ENCODE data around the gene BCL7C.
"Not testable (repeated sequence)": the region's sequence is repeated elsewhere in the genome, so short reads cannot be mapped to it uniquely, and the experiment has no call there.

BCL7C gene

DNA sequence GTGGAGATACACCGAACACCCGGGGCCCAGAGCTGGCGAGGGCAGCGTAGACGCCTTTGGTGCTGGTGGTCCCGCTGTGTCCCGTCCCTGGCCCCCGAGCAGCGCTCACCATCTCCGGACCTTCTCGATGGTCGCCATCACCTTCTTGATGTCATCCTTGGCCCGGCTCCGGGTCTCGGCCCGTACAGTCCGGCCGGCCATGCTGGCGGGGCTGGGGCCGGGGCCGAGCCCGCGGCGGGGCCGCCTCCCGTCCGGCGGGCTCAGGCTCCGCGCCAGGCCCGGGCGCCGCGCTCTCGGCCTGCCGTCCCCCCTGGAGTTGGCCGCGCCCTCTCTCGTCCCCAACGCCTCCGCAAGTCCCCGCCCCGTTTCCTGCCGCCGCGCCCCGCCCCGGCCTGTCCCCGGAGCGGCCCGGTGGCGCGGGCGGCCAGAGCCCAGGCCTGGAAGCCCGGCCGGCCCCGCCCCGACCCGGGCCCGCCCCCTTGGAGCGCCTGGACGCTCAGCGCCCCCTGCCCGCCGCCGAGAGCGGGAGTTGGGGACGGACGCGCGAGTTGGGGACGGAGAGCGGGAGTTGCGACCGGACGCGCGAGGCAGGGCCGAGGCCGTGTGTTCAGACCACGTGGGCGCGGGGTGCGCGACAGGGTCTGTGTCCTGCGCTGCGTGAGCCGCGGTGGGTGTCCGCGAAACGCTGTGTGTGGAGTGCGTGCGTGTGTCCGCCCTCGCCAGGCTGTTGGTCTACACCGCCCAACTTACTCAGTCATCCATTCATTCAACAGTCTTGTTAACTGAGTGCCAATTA lies at the start of gene BCL7C:
TSS of gene BCL7C (minus strand) at position 334 of the 796 bp plus-strand sequence. CDS start at position 201, 133 bp downstream.
- DNase-seq (ENCODE audit: extremely low read depth in 1 of 2, low read depth in 1 of 2), result peak; percentile 48 to 64

- DNase-seq (ENCODE audit: extremely low read depth in 1 of 2, low read depth in 1 of 2), result no peak
Measured at GRCh38 chr16:30942426-30942806, 48.5 kb upstream of the BCL7C start.

DNA sequence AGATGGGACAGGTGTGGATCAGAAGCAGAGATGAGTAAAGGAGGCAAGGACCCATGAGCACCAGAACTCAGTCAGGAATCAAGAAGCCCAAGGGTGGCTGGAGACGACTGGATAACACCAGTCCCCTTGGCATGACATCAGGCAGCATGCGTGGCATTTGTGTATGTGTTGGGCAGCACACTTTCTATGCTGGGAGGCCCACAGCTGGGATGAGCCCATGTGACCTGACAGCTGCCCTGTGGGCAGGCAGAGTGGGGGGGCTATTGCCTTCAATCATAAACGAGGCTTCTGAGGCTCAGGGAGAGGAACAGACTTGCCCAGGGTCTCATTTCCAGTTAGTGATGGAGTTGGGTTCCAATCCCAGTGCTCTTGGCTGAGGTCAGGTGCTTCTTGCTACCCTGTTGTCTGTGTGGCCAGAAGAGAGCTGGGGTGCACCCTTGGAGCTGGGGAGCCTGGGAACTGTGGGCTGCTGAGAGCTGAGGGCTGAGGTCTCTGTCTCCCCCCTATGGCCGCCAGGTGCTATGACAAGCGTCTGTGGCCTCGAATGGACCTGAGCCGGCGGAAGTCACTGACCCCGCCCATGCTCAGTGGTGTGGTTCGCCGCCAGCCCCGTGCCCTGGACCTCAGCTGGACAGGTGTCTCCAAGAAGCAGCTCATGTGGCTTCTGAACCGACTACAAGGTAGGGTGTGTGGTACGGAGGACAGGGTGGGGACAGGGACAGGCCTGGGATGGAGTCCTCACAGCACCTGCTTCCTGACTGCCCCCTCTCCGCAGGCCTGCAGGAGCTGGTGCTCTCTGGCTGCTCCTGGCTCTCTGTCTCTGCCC lies 47.9 kb upstream of the BCL7C start:
- DNase-seq (ENCODE audit: extremely low read depth in 1 of 2, low read depth in 1 of 2), result peak; percentile 21 to 42

- not testable (repeated sequence) for DNase-seq (ENCODE audit: extremely low read depth in 1 of 2, low read depth in 1 of 2)
Measured at GRCh38 chr16:30939571-30939970, 45.7 kb upstream of the BCL7C start.

GRCh38 chr16:30937692-30938091 lies 43.8 kb upstream of the BCL7C start:
- no peak for DNase-seq (ENCODE audit: extremely low read depth in 1 of 2, low read depth in 1 of 2)

DNA sequence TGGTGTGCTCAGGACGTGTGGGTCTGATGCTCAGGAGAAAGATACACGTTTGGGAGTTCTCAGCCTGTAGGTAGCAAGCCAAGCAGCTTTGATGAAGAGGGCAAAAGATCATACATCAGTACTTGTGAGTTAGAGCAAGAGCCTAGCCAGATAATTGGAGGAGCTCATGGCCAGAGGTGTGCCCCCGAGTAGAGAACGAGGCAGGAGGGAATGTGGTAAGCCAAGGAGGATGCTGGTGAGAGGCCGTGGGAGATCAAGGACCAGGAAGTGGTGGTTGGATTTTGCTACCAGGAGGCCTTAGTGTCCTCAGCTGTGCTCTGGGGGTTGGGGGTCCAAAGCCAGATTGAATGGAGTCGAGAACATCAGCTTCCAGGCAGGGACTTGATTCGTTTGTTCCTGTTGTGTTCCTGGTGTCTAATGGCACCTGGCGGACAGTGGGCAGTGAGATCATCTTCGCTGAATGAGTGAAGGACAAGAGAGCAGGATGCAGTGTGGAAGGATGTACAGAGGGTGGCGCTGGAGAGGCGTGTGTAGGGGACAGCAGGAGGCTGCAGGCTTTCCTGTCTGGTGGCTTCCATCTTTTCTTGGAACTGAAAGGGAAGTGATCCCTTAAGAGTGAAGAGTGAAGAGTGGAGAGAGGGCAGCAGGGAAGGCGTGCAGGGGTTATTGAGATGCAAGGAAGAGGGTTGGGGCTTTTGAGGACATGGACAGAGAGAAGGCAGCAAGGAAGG lies 41.1 kb upstream of the BCL7C start:
- no peak for DNase-seq (ENCODE audit: extremely low read depth in 1 of 2, low read depth in 1 of 2)

- no peak for DNase-seq (ENCODE audit: extremely low read depth in 1 of 2, low read depth in 1 of 2)
Measured at GRCh38 chr16:30931068-30931650, 37.3 kb upstream of the BCL7C start.

- no peak for DNase-seq (ENCODE audit: extremely low read depth in 1 of 2, low read depth in 1 of 2)
Measured at GRCh38 chr16:30930160-30930571, 36.3 kb upstream of the BCL7C start.

DNA sequence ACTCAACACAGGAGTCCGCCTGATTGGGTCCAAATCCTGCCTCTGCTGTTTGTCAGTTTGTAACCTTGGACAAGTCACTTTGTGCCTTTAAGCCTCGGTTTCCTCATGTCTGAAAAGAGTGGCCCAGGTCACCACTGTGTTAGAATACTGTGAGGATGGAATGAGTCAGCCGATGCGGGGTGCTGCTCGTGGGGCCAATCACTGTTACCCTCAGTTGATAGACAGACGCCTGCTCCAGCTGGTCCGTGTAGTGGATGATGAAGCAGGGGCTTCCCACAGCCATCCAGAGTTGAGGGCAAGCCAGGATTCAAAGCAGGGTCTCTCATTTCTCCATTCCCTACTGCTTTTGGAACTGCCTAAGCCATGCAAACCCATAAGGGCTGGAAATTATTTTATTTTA lies 35.3 kb upstream of the BCL7C start:
- DNase-seq (ENCODE audit: extremely low read depth in 1 of 2, low read depth in 1 of 2), result no peak

- no peak for DNase-seq (ENCODE audit: extremely low read depth in 1 of 2, low read depth in 1 of 2)
Measured at GRCh38 chr16:30928390-30928789, 34.5 kb upstream of the BCL7C start.

DNA sequence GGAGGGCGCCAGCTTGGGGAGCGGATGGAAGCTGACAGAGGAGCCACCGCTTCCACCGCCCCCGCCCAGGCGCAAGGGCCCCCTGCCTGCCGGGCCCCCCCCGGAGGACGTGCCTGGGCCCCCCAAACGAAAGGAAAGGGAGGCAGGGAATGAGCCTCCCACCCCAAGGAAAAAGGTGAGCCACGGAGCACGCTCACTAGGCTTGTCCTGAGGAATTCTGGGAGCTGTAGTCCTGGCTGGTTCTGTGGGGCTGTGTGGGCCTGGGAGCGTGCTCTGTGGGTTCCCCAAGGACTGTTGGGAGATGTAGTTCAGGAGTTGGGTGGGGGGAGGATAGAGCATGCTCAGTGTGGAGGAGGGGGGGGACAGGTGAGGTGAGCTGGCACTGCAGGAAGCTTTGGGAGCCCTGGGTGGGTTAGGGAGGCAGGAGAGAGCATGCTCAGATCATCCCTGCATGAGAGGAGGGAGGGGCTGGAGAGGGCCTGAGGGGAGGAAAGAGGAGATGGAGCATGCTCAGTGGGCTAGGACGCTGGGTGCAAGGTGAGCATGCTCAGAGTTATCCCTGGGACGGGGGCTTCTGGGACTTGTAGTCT lies 34.0 kb upstream of the BCL7C start:
- DNase-seq (ENCODE audit: extremely low read depth in 1 of 2, low read depth in 1 of 2), result no peak

- DNase-seq (ENCODE audit: extremely low read depth in 1 of 2, low read depth in 1 of 2), result no peak
Measured at GRCh38 chr16:30926937-30927788, 33.3 kb upstream of the BCL7C start.

DNA sequence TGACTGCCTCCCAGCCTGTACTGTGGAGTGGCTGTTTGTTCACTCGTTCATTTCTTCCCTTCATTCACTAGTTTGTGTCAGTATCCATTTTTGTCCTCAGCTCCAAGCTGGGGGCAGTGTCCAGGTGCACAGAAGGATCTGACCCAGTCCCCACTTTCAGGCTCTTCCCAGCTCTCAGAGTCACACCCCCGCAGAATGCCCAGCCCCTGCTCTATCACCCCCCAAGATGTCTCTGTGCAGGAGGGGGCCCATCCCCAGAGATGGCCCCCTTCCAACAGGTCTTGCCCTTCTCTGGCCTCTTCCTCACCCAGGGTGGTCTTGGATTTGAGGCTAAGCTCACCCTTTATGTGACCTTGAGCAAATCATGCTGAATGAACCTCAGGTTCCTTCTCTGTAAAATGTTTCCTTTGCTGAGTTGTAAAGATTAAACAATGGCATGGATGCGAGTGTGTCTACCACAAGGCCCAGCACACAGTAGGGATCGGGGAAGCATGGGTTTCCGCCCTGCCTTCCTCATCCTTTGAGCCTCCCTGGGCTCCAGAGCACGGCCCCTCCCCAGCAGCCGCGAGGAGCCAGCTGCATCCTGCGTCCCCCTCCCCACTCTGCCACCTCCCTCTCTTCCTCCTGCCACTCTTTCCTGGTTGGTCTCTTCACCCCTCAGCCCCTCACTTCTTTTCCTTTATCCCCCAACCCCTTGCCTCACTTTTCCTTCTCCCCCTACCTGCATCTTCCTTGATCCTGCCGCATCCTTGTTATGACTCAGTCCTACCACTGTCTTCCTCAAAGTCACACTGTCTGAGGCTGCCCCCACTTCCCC lies 32.3 kb upstream of the BCL7C start:
- DNase-seq (ENCODE audit: extremely low read depth in 1 of 2, low read depth in 1 of 2), result no peak

DNA sequence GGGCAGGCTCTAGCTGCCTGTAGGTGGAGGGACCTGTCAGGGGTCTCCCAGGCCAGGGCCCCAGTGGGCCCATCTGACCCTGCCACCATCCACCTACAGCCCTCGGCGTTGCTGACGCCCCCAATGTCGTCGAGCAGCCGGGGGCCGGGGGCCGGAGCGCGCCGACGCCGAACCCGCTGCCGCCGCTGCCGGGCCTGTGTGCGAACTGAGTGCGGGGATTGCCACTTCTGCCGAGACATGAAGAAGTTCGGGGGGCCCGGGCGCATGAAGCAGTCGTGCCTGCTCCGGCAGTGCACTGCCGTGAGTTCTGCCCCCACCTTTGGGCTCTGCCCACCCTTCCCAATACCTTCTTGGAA lies 31.7 kb upstream of the BCL7C start:
- DNase-seq (ENCODE audit: extremely low read depth in 1 of 2, low read depth in 1 of 2), result no peak

GRCh38 chr16:30924913-30925631 lies 31.2 kb upstream of the BCL7C start:
- no peak for DNase-seq (ENCODE audit: extremely low read depth in 1 of 2, low read depth in 1 of 2)

DNA sequence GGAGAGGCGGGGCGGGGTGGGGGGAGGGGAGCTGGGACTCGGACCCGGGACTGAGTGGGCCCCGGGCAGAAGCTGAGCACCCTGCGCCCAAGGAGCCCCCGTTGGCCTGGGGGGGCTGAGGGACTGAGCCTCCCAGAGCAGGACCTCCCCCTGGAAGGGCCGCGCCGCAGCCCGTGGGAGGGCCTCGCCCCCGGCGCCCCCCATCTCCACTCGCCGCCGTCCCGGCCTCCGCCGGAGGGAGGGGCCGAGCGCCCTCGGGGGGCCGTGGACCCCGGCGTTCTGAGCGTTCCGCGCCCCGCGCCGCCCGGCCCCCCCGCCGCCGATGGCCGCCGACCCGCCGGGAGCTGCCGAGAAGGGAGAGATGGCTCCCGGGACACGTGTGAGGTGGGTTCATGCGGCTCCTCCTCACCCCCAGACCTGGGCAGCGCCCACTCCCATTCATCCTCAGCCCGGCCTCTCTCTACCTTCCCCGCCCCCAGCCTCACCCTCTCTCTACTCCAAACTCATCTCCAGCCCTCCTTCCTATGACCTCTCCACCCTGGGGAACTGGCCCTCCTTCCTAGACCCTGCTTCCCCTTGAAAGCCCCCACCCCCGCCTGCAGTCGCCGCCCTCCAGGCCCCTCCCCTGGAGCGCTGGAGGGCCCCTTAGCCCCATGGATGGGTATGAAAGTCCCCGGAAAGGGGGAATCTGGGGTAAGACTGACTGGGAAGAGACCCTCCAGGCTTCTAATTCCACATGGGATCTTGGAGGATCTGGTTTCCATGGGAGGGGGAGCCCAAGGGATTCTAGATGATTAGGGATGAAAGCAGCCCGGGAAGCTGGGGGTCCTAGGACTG lies 30.4 kb upstream of the BCL7C start:
- no peak for DNase-seq (ENCODE audit: extremely low read depth in 1 of 2, low read depth in 1 of 2)

GRCh38 chr16:30923554-30924075 lies 29.7 kb upstream of the BCL7C start, which contains the start of gene FBXL19:
Gene FBXL19 (plus strand): TSS chr16:30923572. CDS start chr16:30925755, 2,183 bp downstream.
- no peak for DNase-seq (ENCODE audit: extremely low read depth in 1 of 2, low read depth in 1 of 2)
